WTC11 (cell line): ENCODE data around the gene GSTO1. TPM values are rescaled to one million over a fixed set of nuclear protein-coding genes. Genes with fewer than 3 reads are reported as not detected.

Experiments
- ATAC-seq: fragments of 200-7000 bp; cut with Tn5 transposase; 2 replicates; pipeline ENCODE4 v1.10.0; 2021; ENCODE audit warnings: mild to moderate bottlenecking, moderate library complexity
- CTCF ChIA-PET: fragments of 300-600 bp; sonication (Branson Sonifier 250); formaldehyde crosslinking; loops from one replicate; lab custom pipeline; 2021; ENCODE audit warnings: antibody characterized with exemption; lab: Charles Lee
- POLR2A ChIA-PET: fragments of 350-600 bp; sonication (Branson Sonifier 250); formaldehyde crosslinking; loops from one replicate; lab custom pipeline; 2021; ENCODE audit warnings: antibody characterized with exemption; lab: Charles Lee
- DNase-seq: peaks from one replicate; pipeline ENCODE4 v3.0.0; 2021; ENCODE audit warnings: low spot score
- H3K27ac Mint-ChIP-seq: 2 replicates; pipeline ENCODE4 v1.8.0; 2021; ENCODE audit warnings: mixed read lengths
- H3K27me3 Mint-ChIP-seq: 2 replicates; pipeline ENCODE4 v1.8.0; 2021; ENCODE audit warnings: low read depth, mild to moderate bottlenecking, moderate library complexity, mixed read lengths
- H3K36me3 Mint-ChIP-seq: 2 replicates; pipeline ENCODE4 v1.8.0; 2021; ENCODE audit warnings: mixed read lengths
- H3K4me1 Mint-ChIP-seq: 2 replicates; pipeline ENCODE4 v1.8.0; 2022; ENCODE audit warnings: mixed read lengths
- H3K4me3 Mint-ChIP-seq: 2 replicates; pipeline ENCODE4 v1.8.0; 2021; ENCODE audit warnings: mild to moderate bottlenecking, moderate library complexity, mixed read lengths
- H3K9me3 Mint-ChIP-seq: 2 replicates; pipeline ENCODE4 v1.8.0; 2021; ENCODE audit warnings: mixed read lengths
- ATF2 ChIP-seq: sonication (generic); formaldehyde crosslinking; IDR thresholded peaks from 2 replicates; pipeline ENCODE4 v1.8.1; 2022; ENCODE audit warnings: low read depth, missing genetic modification reagents, borderline replicate concordance
- CREB1 ChIP-seq: sonication (generic); formaldehyde crosslinking; IDR thresholded peaks from 2 replicates; pipeline ENCODE4 v1.8.0; 2023; ENCODE audit warnings: mild to moderate bottlenecking, missing genetic modification reagents
- CTCF ChIP-seq: fragments of 200-600 bp; IDR thresholded peaks from 2 replicates; pipeline ENCODE4 v1.8.0; 2022; ENCODE audit warnings: antibody characterized with exemption
- EMX1 ChIP-seq: fragments of 250-450 bp; sonication (Bioruptor Pico); IDR thresholded peaks from 2 replicates; pipeline ENCODE4 v1.8.0; 2021; ENCODE audit warnings: mild to moderate bottlenecking
- GABPB1 ChIP-seq: sonication (generic); formaldehyde crosslinking; IDR thresholded peaks from 2 replicates; pipeline ENCODE4 v1.8.1; 2023; ENCODE audit warnings: mild to moderate bottlenecking, missing genetic modification reagents
- GRHL2 ChIP-seq: fragments of 250-450 bp; sonication (Bioruptor Pico); IDR thresholded peaks from 2 replicates; pipeline ENCODE4 v1.8.0; 2022; ENCODE audit warnings: mild to moderate bottlenecking, moderate library complexity; ENCODE audit not compliant: insufficient replicate concordance, severe bottlenecking
- JAZF1 ChIP-seq: fragments of 250-450 bp; sonication (Bioruptor Pico); IDR thresholded peaks from 2 replicates; pipeline ENCODE4 v1.9.0; 2021; ENCODE audit warnings: moderate library complexity, mild to moderate bottlenecking, inconsistent platforms
- NFATC4 ChIP-seq: fragments of 250-450 bp; sonication (Bioruptor Pico); IDR thresholded peaks from 2 replicates; pipeline ENCODE4 v1.9.0; 2021; ENCODE audit warnings: mild to moderate bottlenecking
- NFYB ChIP-seq: sonication (generic); formaldehyde crosslinking; conservative IDR thresholded peaks from 2 replicates; pipeline ENCODE4 v1.8.0; 2022; ENCODE audit warnings: low read depth, missing genetic modification reagents
- NR1H2 ChIP-seq: sonication (generic); formaldehyde crosslinking; IDR thresholded peaks from 2 replicates; pipeline ENCODE4 v1.9.0; 2021; ENCODE audit warnings: mild to moderate bottlenecking, moderate library complexity, missing genetic modification reagents
- TEAD1 ChIP-seq: sonication (generic); formaldehyde crosslinking; IDR thresholded peaks from 2 replicates; pipeline ENCODE4 v1.8.0; 2022; ENCODE audit warnings: mild to moderate bottlenecking, missing genetic modification reagents
- ZBTB21 ChIP-seq: sonication (generic); formaldehyde crosslinking; IDR thresholded peaks from 2 replicates; pipeline ENCODE4 v1.8.1; 2023; ENCODE audit warnings: mild to moderate bottlenecking, missing genetic modification reagents, borderline replicate concordance
- ZNF138 ChIP-seq: sonication (generic); formaldehyde crosslinking; conservative IDR thresholded peaks from 2 replicates; pipeline ENCODE4 v1.8.1; 2022; ENCODE audit warnings: mild to moderate bottlenecking, moderate library complexity, missing genetic modification reagents
- ZNF232 ChIP-seq: sonication (generic); formaldehyde crosslinking; IDR thresholded peaks from 2 replicates; pipeline ENCODE4 v1.8.0; 2022; ENCODE audit warnings: mild to moderate bottlenecking, missing genetic modification reagents
- ZNF263 ChIP-seq: sonication (generic); formaldehyde crosslinking; IDR thresholded peaks from 2 replicates; pipeline ENCODE4 v1.8.1; 2022; ENCODE audit warnings: low read depth, mild to moderate bottlenecking, moderate library complexity, missing genetic modification reagents
- ZNF416 ChIP-seq: fragments of 250-450 bp; sonication (Bioruptor Pico); IDR thresholded peaks from 2 replicates; pipeline ENCODE4 v1.9.0; 2021; ENCODE audit warnings: mild to moderate bottlenecking, inconsistent platforms
- ZNF423 ChIP-seq: fragments of 250-450 bp; sonication (Bioruptor Pico); IDR thresholded peaks from 2 replicates; pipeline ENCODE4 v2.1.2; 2022; ENCODE audit warnings: mild to moderate bottlenecking, moderate library complexity
- total RNA-seq: library from RNA; stranded (reverse); gene quantifications from 3 replicates; pipeline ENCODE4 v1.2.3, GENCODE V29; 2021
- TF ChIP-seq, protein P1 (sequence below): sonication (generic); formaldehyde crosslinking; conservative IDR thresholded peaks from 2 replicates; pipeline ENCODE4 v1.8.1; 2022; ENCODE audit warnings: mild to moderate bottlenecking, missing genetic modification reagents

Gene GSTO1
- total RNA-seq, 1 experiment from 2014 or later, result 87.9 TPM

- DNase-seq, result no peak
- CTCF ChIA-PET, result interaction anchor here (1.6 to 8.8 kb wide), 3 partner anchors 10 to 72 kb away, joined by 8 to 126 read pairs (median 9); partner anchors contain the start of gene CFAP58
Measured at GRCh38 chr10:104281694-104282093, 27.0 kb downstream of the GSTO1 start.

GRCh38 chr10:104284846-104285245, 30.2 kb downstream of the GSTO1 start:
- Mint-ChIP-seq H3K36me3 (no peaks in the 10 kb centered on the region), H3K27me3 (peaks cover 2% of the 10 kb centered on the region; the same call in 1 of the 2 replicates), H3K27ac (no peak overlapping the region), H3K9me3 (peaks cover 3% of the 10 kb centered on the region; the same call in 1 of the 2 replicates), H3K4me1 (peaks cover 6% of the 10 kb centered on the region; the same call in 1 of the 2 replicates), H3K4me3 (no peak overlapping the region)
- ChIA-PET POLR2A (no interaction called here), CTCF (interaction anchor here (4.4 kb wide), 1 partner anchor 10 kb away, joined by 19 read pairs; no protein-coding TSS in a partner anchor)
- no peak for DNase-seq
- ATAC-seq, result no peak
- no peak for TF ChIP-seq NR1H2 (CRISPR knock-in tag)
- no peak for TF ChIP-seq GRHL2 (CRISPR knock-in tag)
- TF ChIP-seq ATF2 (CRISPR knock-in tag), result no peak
- TF ChIP-seq, protein P1, sequence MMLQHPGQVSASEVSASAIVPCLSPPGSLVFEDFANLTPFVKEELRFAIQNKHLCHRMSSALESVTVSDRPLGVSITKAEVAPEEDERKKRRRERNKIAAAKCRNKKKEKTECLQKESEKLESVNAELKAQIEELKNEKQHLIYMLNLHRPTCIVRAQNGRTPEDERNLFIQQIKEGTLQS (CRISPR knock-in tag), result no peak
- no peak for TF ChIP-seq ZNF263 (CRISPR knock-in tag)
- TF ChIP-seq ZNF423 (CRISPR knock-in tag), result no peak

More at GRCh38 chr10:104281694-104282093, 27.0 kb downstream of the GSTO1 start:
- H3K4me3 Mint-ChIP-seq, result no peak overlapping the region
- H3K4me1 Mint-ChIP-seq, result 0 out of 2 replicates have a peak, but pooled peaks cover 3% of the 10 kb centered on the region
- no peak overlapping the region for H3K27ac Mint-ChIP-seq
- no peaks in the 10 kb centered on the region for H3K27me3 Mint-ChIP-seq
- POLR2A ChIA-PET, result no interaction called here
- ATAC-seq, result no peak
- peaks cover 3% of the 10 kb centered on the region; the same call in 1 of the 2 replicates for H3K9me3 Mint-ChIP-seq
- peaks cover 3% of the 10 kb centered on the region; the same call in 1 of the 2 replicates for H3K36me3 Mint-ChIP-seq
- TF ChIP-seq ZNF423 (CRISPR knock-in tag), result peak; percentile 34; the same call in 1 of the 2 replicates
- TF ChIP-seq ATF2 (CRISPR knock-in tag), result no peak

DNA sequence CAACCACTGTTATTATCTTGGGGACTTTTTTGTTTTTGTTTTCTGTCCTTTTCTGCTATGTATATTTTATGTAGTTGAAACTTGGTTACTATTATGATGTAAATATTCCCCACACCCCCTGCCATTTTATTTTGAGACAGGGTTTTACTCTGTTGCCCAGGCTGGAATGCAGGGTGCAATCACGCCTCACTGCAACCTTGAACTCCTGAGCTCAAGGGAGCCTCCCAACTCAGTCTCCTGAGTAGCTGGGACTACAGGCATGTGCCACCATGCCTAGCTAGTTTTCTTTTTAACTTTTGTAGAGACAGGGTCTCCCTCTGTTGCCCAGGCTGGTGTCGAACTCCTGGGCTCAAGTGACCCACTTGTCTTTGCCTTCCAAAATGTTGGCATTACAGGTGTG, 32.2 kb downstream of the GSTO1 start:
- Mint-ChIP-seq H3K36me3 (no peaks in the 10 kb centered on the region), H3K27me3 (peaks cover 7% of the 10 kb centered on the region), H3K9me3 (peaks cover 3% of the 10 kb centered on the region; the same call in 1 of the 2 replicates), H3K27ac (no peak overlapping the region), H3K4me1 (peaks cover 17% of the 10 kb centered on the region), H3K4me3 (no peak overlapping the region)
- ChIA-PET CTCF (interaction anchor here (0.9 to 4.4 kb wide), 4 partner anchors 11 to 19 kb away, joined by 3 to 19 read pairs (median 5); no protein-coding TSS in a partner anchor), POLR2A (no interaction called here)
- TF ChIP-seq ZNF232 (CRISPR knock-in tag) (no peak), CREB1 (CRISPR knock-in tag) (no peak)
- ATAC-seq, result no peak
- no peak for DNase-seq

DNA sequence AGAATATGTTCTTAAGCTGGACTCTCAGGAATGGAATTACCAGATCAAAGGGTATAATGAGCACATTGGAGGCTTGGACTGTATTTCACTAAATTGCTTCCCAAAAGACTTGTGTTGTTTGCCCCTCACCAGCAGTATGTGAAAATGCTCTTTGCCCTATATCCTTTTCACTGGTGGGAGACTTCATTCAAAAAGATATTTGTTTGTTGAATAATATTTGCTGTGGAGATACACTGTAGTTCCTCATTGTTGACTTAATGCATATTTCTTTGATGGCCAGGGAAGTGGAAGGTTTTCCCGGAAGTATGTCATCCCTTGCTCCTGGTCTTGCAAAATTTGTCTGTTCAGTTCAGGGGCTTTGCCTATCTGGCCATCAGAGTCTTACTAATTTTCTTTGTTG, 33.7 kb downstream of the GSTO1 start:
- no peak for ATAC-seq
- no peak overlapping the region for H3K27ac Mint-ChIP-seq
- peaks cover 26% of the 10 kb centered on the region for H3K4me1 Mint-ChIP-seq
- DNase-seq, result no peak
- CTCF ChIA-PET, result interaction anchor here (0.7 to 4.4 kb wide), 3 partner anchors 13 to 147 kb away, joined by 3 to 19 read pairs (median 15); partner anchors contain the start of gene CFAP58
- TF ChIP-seq NR1H2 (CRISPR knock-in tag) (no peak), GABPB1 (CRISPR knock-in tag) (peak; percentile 62)
- TF ChIP-seq, all 79 proteins: peak for 1
- no peak overlapping the region for H3K4me3 Mint-ChIP-seq
- peaks cover 3% of the 10 kb centered on the region; the same call in 1 of the 2 replicates for H3K9me3 Mint-ChIP-seq
- H3K27me3 Mint-ChIP-seq, result peaks cover 7% of the 10 kb centered on the region
- POLR2A ChIA-PET, result no interaction called here
- no peaks in the 10 kb centered on the region for H3K36me3 Mint-ChIP-seq

GRCh38 chr10:104291439-104291951, 36.8 kb downstream of the GSTO1 start:
- peaks cover 7% of the 10 kb centered on the region for H3K27me3 Mint-ChIP-seq
- no peak overlapping the region for H3K27ac Mint-ChIP-seq
- peak; percentile 90 for DNase-seq
- H3K9me3 Mint-ChIP-seq, result no peaks in the 10 kb centered on the region
- POLR2A ChIA-PET, result no interaction called here
- ATAC-seq, result peak; percentile 99
- CTCF ChIA-PET, result interaction anchor here (0.6 to 9.0 kb wide), 48 partner anchors 9 to 797 kb away, joined by 3 to 126 read pairs (median 4); partner anchors contain the start of genes CFAP58, GSTO1, GSTO2 and ITPRIP
- peaks cover 23% of the 10 kb centered on the region for H3K4me1 Mint-ChIP-seq
- no peaks in the 10 kb centered on the region for H3K36me3 Mint-ChIP-seq
- peak overlapping the region; percentile 40 for H3K4me3 Mint-ChIP-seq
- peak; percentile 53; the same call in 1 of the 2 replicates for TF ChIP-seq GABPB1 (CRISPR knock-in tag)
- 0 out of 2 replicates have a peak, but pooled peaks have one; percentile 47 for TF ChIP-seq ZBTB21 (CRISPR knock-in tag)
- no peak for TF ChIP-seq ZNF416
- TF ChIP-seq TEAD1 (CRISPR knock-in tag), result 0 out of 2 replicates have a peak, but pooled peaks have one; percentile 18
- TF ChIP-seq GRHL2 (CRISPR knock-in tag), result no peak
- no peak for TF ChIP-seq NFYB (CRISPR knock-in tag)
- TF ChIP-seq EMX1 (CRISPR knock-in tag), result no peak
- TF ChIP-seq NFATC4 (CRISPR knock-in tag), result no peak
- TF ChIP-seq ZNF138 (CRISPR knock-in tag), result 0 out of 2 replicates have a peak, but pooled peaks have one; percentile 26
- peak; percentile 99 for TF ChIP-seq CTCF
- TF ChIP-seq JAZF1 (CRISPR knock-in tag), result no peak
- TF ChIP-seq ZNF423 (CRISPR knock-in tag), result no peak
